ENCODE results near the gene WDR82. TPM values are rescaled to one million over a fixed set of nuclear protein-coding genes. Genes with fewer than 3 reads are reported as not detected.

WDR82 gene
- total and polyA plus RNA-seq, 9 of the 15 experiments (the other 6 are each of a cell fraction or from before 2014, with no cell fraction given): 6.4 to 62.9 (median 37.1) TPM

DNA sequence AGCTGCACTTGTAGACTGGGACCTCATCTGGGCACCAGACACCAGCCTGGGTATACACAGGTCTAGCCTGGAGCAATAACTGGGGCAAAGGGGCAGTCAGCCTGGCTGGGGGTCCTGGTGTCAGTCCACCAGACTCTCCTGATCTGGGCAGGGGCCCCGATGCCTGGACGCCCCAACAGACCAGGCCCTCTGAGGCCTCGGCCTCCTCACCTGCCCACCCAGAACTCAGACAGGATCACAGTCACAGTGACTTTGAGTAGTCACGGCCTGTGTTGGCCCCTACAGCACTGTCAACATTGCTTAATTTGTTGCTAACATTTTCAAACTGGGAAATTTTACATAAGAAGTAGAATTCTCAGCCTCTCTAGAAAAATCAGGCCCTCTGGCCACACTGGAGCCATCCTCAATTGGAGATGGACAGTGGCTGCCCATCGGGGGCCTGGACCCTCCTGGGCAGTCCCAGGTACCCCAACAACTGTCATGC lies 45.3 kb downstream of the WDR82 start:
- Histone ChIP-seq H3K36me3 (ENCODE audit: control insufficient read depth, insufficient read depth, low read length) (peaks cover 34% of the 10 kb centered on the region; the same call in 2 of the 3 replicates), H3K27me3 (ENCODE audit: control insufficient read depth in 2 of 2, insufficient read depth in 2 of 2, low read length in 2 of 2) (no peaks in the 10 kb centered on the region), H3K27ac (ENCODE audit: extremely low read depth, low read depth, low read length) (no peak overlapping the region), H3K9me1 (ENCODE audit: control insufficient read depth, insufficient read depth, low read length) (no peaks in the 10 kb centered on the region), H2AFZ (ENCODE audit: low read depth, low read length) (no peak overlapping the region), H3K4me3 (no peak overlapping the region), H3K9me3 (replicated peaks; ENCODE audit: control insufficient read depth, insufficient read depth, low read depth, low read length) (no peaks in the 10 kb centered on the region), H3K4me2 (ENCODE audit: insufficient read depth, low read length) (no peak overlapping the region), H3K9ac (ENCODE audit: insufficient read depth in 1 of 2, low read depth in 2 of 2, low read length in 2 of 2) (peak overlapping the region in 1 of 2 experiments; percentile 71; a peak in 1 of 4 replicates), H4K20me1 (replicated peaks; ENCODE audit: control insufficient read depth, insufficient read depth, low read length) (no peaks in the 10 kb centered on the region; the same call in 1 of the 2 replicates), H3K4me1 (replicated peaks in 1 of 2; ENCODE audit: control insufficient read depth in 2 of 2, insufficient read depth in 2 of 2, low read length in 2 of 2) (peaks cover 16 to 55% of the 10 kb centered on the region in 2 experiments; a peak in 4 of 5 replicates), H3K79me2 (ENCODE audit: control insufficient read depth, insufficient read depth, low read length) (peaks cover 26% of the 10 kb centered on the region)
- FAIRE-seq (no peak), ATAC-seq (no peak), DNase-seq (ENCODE audit: extremely low read depth in 1 of 4, low spot score in 3 of 4) (no peak)
- intact Hi-C loops (cut with micrococcal nuclease): loop anchor here (5.0 kb wide), 1 partner anchor 104 kb away; no protein-coding TSS in a partner anchor
- WGBS (ENCODE audit: insufficient coverage, low coverage, missing lambda C conversion rate): 69% methylated on average over 3 of the region's 5 CpGs
- no TSS peak for BruUV-seq (replicated peaks)
- TF ChIP-seq, protein P1, sequence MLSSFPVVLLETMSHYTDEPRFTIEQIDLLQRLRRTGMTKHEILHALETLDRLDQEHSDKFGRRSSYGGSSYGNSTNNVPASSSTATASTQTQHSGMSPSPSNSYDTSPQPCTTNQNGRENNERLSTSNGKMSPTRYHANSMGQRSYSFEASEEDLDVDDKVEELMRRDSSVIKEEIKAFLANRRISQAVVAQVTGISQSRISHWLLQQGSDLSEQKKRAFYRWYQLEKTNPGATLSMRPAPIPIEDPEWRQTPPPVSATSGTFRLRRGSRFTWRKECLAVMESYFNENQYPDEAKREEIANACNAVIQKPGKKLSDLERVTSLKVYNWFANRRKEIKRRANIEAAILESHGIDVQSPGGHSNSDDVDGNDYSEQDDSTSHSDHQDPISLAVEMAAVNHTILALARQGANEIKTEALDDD (IDR thresholded peaks at IDR 0.05): no peak
- TF ChIP-seq HNRNPL (IDR thresholded peaks at IDR 0.05; ENCODE audit: low read depth, low read length) (no peak), TCF7L2 (IDR thresholded peaks at IDR 0.05; ENCODE audit: low read depth, low read length) (no peak), NR2F6 (CRISPR knock-in tag; IDR thresholded peaks at IDR 0.05) (no peak), SMAD2 (IDR thresholded peaks at IDR 0.05; ENCODE audit: low read depth, low read length) (no peak), RBM34 (IDR thresholded peaks at IDR 0.05; ENCODE audit: borderline replicate concordance, insufficient read depth, low read length) (no peak), KLF6 (CRISPR knock-in tag; IDR thresholded peaks at IDR 0.05; ENCODE audit: borderline replicate concordance) (no peak), LEF1 (IDR thresholded peaks at IDR 0.05) (no peak), MECOM (CRISPR knock-in tag; IDR thresholded peaks at IDR 0.05) (no peak), FOS (IDR thresholded peaks at IDR 0.05; ENCODE audit: extremely low read depth, insufficient read length) (no peak), FOXK1 (CRISPR knock-in tag; IDR thresholded peaks at IDR 0.05; ENCODE audit: borderline replicate concordance) (no peak)
- TF ChIP-seq, protein P2, sequence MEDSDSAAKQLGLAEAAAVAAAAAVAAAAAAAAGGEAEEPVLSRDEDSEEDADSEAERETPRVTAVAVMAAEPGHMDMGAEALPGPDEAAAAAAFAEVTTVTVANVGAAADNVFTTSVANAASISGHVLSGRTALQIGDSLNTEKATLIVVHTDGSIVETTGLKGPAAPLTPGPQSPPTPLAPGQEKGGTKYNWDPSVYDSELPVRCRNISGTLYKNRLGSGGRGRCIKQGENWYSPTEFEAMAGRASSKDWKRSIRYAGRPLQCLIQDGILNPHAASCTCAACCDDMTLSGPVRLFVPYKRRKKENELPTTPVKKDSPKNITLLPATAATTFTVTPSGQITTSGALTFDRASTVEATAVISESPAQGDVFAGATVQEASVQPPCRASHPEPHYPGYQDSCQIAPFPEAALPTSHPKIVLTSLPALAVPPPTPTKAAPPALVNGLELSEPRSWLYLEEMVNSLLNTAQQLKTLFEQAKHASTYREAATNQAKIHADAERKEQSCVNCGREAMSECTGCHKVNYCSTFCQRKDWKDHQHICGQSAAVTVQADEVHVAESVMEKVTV (CRISPR knock-in tag; IDR thresholded peaks at IDR 0.05): no peak
- TF ChIP-seq, protein P3, sequence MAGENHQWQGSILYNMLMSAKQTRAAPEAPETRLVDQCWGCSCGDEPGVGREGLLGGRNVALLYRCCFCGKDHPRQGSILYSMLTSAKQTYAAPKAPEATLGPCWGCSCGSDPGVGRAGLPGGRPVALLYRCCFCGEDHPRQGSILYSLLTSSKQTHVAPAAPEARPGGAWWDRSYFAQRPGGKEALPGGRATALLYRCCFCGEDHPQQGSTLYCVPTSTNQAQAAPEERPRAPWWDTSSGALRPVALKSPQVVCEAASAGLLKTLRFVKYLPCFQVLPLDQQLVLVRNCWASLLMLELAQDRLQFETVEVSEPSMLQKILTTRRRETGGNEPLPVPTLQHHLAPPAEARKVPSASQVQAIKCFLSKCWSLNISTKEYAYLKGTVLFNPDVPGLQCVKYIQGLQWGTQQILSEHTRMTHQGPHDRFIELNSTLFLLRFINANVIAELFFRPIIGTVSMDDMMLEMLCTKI (IDR thresholded peaks at IDR 0.05; ENCODE audit: partially characterized antibody): no peak
- TF ChIP-seq, protein P4, sequence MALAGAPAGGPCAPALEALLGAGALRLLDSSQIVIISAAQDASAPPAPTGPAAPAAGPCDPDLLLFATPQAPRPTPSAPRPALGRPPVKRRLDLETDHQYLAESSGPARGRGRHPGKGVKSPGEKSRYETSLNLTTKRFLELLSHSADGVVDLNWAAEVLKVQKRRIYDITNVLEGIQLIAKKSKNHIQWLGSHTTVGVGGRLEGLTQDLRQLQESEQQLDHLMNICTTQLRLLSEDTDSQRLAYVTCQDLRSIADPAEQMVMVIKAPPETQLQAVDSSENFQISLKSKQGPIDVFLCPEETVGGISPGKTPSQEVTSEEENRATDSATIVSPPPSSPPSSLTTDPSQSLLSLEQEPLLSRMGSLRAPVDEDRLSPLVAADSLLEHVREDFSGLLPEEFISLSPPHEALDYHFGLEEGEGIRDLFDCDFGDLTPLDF (CRISPR knock-in tag; IDR thresholded peaks at IDR 0.05): no peak
- TF ChIP-seq, protein P5, sequence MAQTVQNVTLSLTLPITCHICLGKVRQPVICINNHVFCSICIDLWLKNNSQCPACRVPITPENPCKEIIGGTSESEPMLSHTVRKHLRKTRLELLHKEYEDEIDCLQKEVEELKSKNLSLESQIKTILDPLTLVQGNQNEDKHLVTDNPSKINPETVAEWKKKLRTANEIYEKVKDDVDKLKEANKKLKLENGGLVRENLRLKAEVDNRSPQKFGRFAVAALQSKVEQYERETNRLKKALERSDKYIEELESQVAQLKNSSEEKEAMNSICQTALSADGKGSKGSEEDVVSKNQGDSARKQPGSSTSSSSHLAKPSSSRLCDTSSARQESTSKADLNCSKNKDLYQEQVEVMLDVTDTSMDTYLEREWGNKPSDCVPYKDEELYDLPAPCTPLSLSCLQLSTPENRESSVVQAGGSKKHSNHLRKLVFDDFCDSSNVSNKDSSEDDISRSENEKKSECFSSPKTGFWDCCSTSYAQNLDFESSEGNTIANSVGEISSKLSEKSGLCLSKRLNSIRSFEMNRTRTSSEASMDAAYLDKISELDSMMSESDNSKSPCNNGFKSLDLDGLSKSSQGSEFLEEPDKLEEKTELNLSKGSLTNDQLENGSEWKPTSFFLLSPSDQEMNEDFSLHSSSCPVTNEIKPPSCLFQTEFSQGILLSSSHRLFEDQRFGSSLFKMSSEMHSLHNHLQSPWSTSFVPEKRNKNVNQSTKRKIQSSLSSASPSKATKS (CRISPR knock-in tag; IDR thresholded peaks at IDR 0.05): no peak
- POLR2A ChIA-PET: interaction anchor here (0.6 to 1.1 kb wide), 4 partner anchors 16 to 255 kb away, joined by 3 to 5 read pairs (median 4); no protein-coding TSS in a partner anchor
- CTCF ChIA-PET (ENCODE audit: low intra/inter-chr PET ratio): interaction anchor here (0.9 to 3.2 kb wide), 4 partner anchors 45 to 152 kb away, joined by 3 to 18 read pairs (median 6); partner anchors contain the start of gene WDR82
- in situ Hi-C loops (cut with MboI): no loop called here
